Measurements from ENCODE around the gene SLC7A14.

SLC7A14 gene

DNA sequence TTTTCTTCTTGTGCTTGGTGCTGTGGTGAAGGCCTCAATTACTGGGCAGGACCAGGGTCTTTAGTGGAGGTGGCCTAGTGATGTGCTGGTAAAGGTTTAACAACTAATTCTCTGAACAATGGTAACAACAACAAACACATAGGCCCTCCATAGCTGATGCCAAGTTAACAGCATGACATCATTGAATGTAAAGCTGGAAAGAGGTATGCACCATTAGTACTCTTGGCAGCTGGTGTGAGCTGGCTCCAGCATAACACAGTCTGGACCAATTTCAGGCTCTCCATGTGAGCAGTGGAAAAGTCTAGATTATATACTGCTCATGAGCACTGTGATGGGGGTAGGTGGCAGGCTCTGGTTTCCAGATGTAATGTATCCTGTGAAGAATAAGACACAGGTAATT is 61.8 kb downstream of the SLC7A14 start:
- no peak for DNase-seq (ENCODE audit: extremely low spot score)
- CTCF ChIA-PET: no interaction called here
- POLR2A ChIA-PET: no interaction called here
- no peak for TF ChIP-seq CTCF (IDR thresholded peaks at IDR 0.05; ENCODE audit: control extremely low read depth, extremely low read depth, low read depth, missing control alignments)

- no peak for TF ChIP-seq CTCF (IDR thresholded peaks at IDR 0.05; ENCODE audit: control extremely low read depth, extremely low read depth, low read depth, missing control alignments)
- no peak for DNase-seq (ENCODE audit: extremely low spot score)
- ChIA-PET CTCF (interaction anchor here (1.5 kb wide), 1 partner anchor 10 kb away, joined by 3 read pairs; no protein-coding TSS in a partner anchor), POLR2A (no interaction called here)
Observed at GRCh38 chr3:170523248-170523647, 62.6 kb downstream of the SLC7A14 start.

DNA sequence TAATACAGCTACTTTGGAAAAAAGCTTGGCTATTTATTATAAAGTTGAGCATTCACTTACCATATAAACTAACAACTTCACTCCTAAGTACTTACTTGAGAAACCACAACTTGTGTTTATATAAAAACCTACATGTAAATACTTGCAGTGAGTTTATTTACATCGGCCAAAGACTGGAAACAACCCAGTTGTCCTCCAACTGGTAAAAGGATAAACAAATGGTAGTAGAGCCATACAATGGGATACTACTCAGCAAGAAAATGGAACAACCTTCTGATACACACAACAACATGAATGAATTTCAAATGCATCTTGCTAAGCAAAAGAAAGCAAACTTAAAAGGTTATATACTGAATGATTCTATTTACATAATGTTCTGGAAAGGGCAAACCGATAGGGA is 63.7 kb downstream of the SLC7A14 start:
- TF ChIP-seq CTCF (IDR thresholded peaks at IDR 0.05; ENCODE audit: control extremely low read depth, extremely low read depth, low read depth, missing control alignments): no peak
- DNase-seq (ENCODE audit: extremely low spot score): no peak
- ChIA-PET POLR2A (no interaction called here), CTCF (interaction anchor here (0.7 to 1.5 kb wide), 3 partner anchors 10 to 55 kb away, joined by 3 read pairs; no protein-coding TSS in a partner anchor)

GRCh38 chr3:170520996-170521395 is 64.9 kb downstream of the SLC7A14 start:
- POLR2A ChIA-PET: no interaction called here
- CTCF ChIA-PET: no interaction called here
- no peak for TF ChIP-seq CTCF (IDR thresholded peaks at IDR 0.05; ENCODE audit: control extremely low read depth, extremely low read depth, low read depth, missing control alignments)
- DNase-seq (ENCODE audit: extremely low spot score): no peak

GRCh38 chr3:170517242-170517945 is 68.5 kb downstream of the SLC7A14 start:
- TF ChIP-seq CTCF (IDR thresholded peaks at IDR 0.05; ENCODE audit: control extremely low read depth, extremely low read depth, low read depth, missing control alignments): no peak
- ChIA-PET POLR2A (no interaction called here), CTCF (interaction anchor here (0.9 to 1.9 kb wide), 2 partner anchors 23 to 58 kb away, joined by 3 to 5 read pairs; no protein-coding TSS in a partner anchor)
- DNase-seq (ENCODE audit: extremely low spot score): no peak

- ChIA-PET POLR2A (no interaction called here), CTCF (no interaction called here)
- no peak for TF ChIP-seq CTCF (IDR thresholded peaks at IDR 0.05; ENCODE audit: control extremely low read depth, extremely low read depth, low read depth, missing control alignments)
- no peak for DNase-seq (ENCODE audit: extremely low spot score)
Observed at GRCh38 chr3:170513642-170514041, 72.2 kb downstream of the SLC7A14 start.

Data from GM10248 (cell line).